Caco-2 (cell line): Measurements from ENCODE around the gene XBP1. TPM values are rescaled to one million over a fixed set of nuclear protein-coding genes. Genes with fewer than 3 reads are reported as not detected.
"Not testable (repeated sequence)": the region's sequence is repeated elsewhere in the genome, so short reads cannot be mapped to it uniquely, and the experiment has no call there.

Source experiments
- BruUV-seq: library from RNA; stranded (reverse); fragments of 400-500 nt; replicated peaks from 2 replicates; lab custom pipeline; 2021; lab: Mats Ljungman, UMichigan
- CTCF ChIA-PET: fragments of 300-600 bp; sonication (Branson Sonifier 250); formaldehyde crosslinking; loops from one replicate; lab custom pipeline; 2022; ENCODE audit warnings: antibody characterized with exemption; lab: Charles Lee
- POLR2A ChIA-PET: fragments of 300-600 bp; sonication (Branson Sonifier 250); formaldehyde crosslinking; loops from one replicate; lab custom pipeline; 2022; ENCODE audit warnings: antibody characterized with exemption; lab: Charles Lee
- DNase-seq, 2 experiments: peaks; one replicate each; pipeline versions ENCODE4 v3.0.0 to v3.0.0-alpha.2; 2020 to 2022
- H3K27me3 ChIP-seq: replicated peaks from 2 replicates; pipeline ENCODE4 v1.6.0; 2011; ENCODE audit warnings: low read length; ENCODE audit not compliant: control insufficient read depth, insufficient read depth
- H3K36me3 ChIP-seq: 2 replicates; pipeline ENCODE4 v1.5.1; 2011; ENCODE audit warnings: low read length; ENCODE audit not compliant: control insufficient read depth, insufficient read depth
- H3K4me1 ChIP-seq: fragments of 250-450 bp; sonication (Bioruptor Pico); 2 replicates; pipeline ENCODE4 v1.5.1; 2020; ENCODE audit warnings: mild to moderate bottlenecking
- H3K4me3 ChIP-seq: 2 replicates; pipeline ENCODE4 v1.5.1; 2011; ENCODE audit warnings: low read depth, mild to moderate bottlenecking, control low read depth, low read length
- H3K9me3 ChIP-seq: fragments of 250-450 bp; sonication (Bioruptor Pico); 2 replicates; pipeline ENCODE4 v1.5.1; 2020; ENCODE audit warnings: mild to moderate bottlenecking, moderate library complexity
- H3K27ac Mint-ChIP-seq: one replicate; pipeline ENCODE4 v1.8.0; 2022; ENCODE audit warnings: mixed read lengths; ENCODE audit not compliant: unreplicated experiment
- H3K27me3 Mint-ChIP-seq: one replicate; pipeline ENCODE4 v1.8.0; 2022; ENCODE audit warnings: mixed read lengths; ENCODE audit not compliant: insufficient read depth, unreplicated experiment
- H3K36me3 Mint-ChIP-seq: one replicate; pipeline ENCODE4 v1.8.0; 2022; ENCODE audit warnings: mild to moderate bottlenecking, mixed read lengths; ENCODE audit not compliant: insufficient read depth, unreplicated experiment
- H3K4me1 Mint-ChIP-seq: one replicate; pipeline ENCODE4 v1.8.0; 2022; ENCODE audit warnings: low read depth, mixed read lengths; ENCODE audit not compliant: unreplicated experiment
- H3K4me3 Mint-ChIP-seq: one replicate; pipeline ENCODE4 v1.8.0; 2022; ENCODE audit warnings: mild to moderate bottlenecking, moderate library complexity, mixed read lengths; ENCODE audit not compliant: unreplicated experiment
- H3K9me3 Mint-ChIP-seq: one replicate; pipeline ENCODE4 v1.8.0; 2022; ENCODE audit warnings: mixed read lengths; ENCODE audit not compliant: unreplicated experiment
- CTCF ChIP-seq, 2 experiments: fragments of 200-600 bp in 1 of 2; IDR thresholded peaks; 1 replicate in 1 of 2; 2 replicates in 1 of 2; pipeline versions ENCODE4 v1.5.1 to v1.8.0; 2011 to 2022; ENCODE audit warnings: antibody characterized with exemption in 1 of 2, control low read depth in 1 of 2, inconsistent platforms in 1 of 2, low read depth in 1 of 2, low read length in 1 of 2, mild to moderate bottlenecking in 1 of 2, moderate library complexity in 1 of 2; ENCODE audit not compliant: insufficient read depth in 1 of 2, severe bottlenecking in 1 of 2, unreplicated experiment in 1 of 2
- intact Hi-C: fragments of 100-400 bp; cut with micrococcal nuclease; formaldehyde crosslinking; loops from one replicate; pipeline ENCODE4 v1.10.0; 2022; ENCODE audit not compliant: unreplicated experiment
- total RNA-seq: library from RNA; stranded (reverse); gene quantifications from 2 replicates; pipeline ENCODE4 v1.2.3, GENCODE V29; 2022

XBP1 gene
- total RNA-seq, 1 experiment from 2014 or later = 215 TPM

DNA sequence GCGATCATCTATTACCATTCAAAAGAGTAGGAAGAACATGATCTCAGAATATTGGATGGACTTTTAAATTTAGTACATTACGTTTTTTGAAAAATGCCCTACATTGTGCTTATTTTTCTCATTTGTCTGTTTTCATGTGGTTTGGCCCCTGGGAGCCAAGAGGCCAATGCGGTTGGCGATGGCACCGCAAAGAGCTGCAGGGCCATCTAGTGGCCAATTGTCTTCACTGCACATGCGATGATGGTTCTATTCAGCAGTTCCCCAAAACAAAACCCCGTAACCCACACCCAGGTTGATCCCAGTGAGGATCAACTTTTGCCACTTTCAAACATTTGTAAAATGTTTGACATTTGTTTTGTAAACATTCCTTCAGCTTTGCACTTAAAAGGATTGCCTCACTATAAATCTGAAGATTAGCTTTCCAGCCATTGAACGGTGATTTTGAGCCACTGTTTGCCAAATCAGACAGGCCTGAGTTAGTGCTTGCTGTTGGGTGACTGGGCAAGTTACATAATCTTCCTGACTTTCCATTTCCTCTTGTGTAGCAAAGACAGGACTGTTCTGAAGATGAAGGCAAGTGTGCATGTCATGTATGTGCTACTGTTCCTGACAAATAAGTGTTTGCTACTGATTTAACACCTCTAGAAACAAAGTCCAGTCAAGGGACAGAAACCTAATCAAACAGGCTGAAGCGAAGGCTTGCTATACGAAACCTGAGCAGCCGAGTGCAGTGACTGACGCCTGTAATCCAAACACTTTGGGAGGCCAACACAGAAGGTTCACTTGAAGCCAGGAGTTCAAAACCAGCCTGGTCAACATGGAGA, 29.2 kb upstream of the XBP1 start:
- Histone ChIP-seq H3K36me3 (no peaks in the 10 kb centered on the region), H3K27me3 (no peaks in the 10 kb centered on the region), H3K4me1 (0 out of 2 replicates have a peak, but pooled peaks cover 5% of the 10 kb centered on the region), H3K4me3 (no peak overlapping the region), H3K9me3 (no peaks in the 10 kb centered on the region)
- peaks cover 9% of the 10 kb centered on the region for H3K4me1 Mint-ChIP-seq
- BruUV-seq = no TSS peak
- ChIA-PET CTCF (interaction anchor here (0.6 to 2.9 kb wide), 10 partner anchors 11 to 258 kb away, joined by 3 to 13 read pairs (median 4); partner anchors contain the start of gene XBP1), POLR2A (interaction anchor here (1.0 to 1.2 kb wide), 2 partner anchors 29 to 45 kb away, joined by 4 read pairs; partner anchors contain the start of gene XBP1)
- TF ChIP-seq CTCF (IDR thresholded peaks at IDR 0.05; ENCODE audit: insufficient read depth in 1 of 2, low read depth in 1 of 2, low read length in 1 of 2, severe bottlenecking in 1 of 2, unreplicated experiment in 1 of 2) = peak; percentile 93 to 97
- H3K27ac Mint-ChIP-seq = no peak overlapping the region
- no peaks in the 10 kb centered on the region for H3K9me3 Mint-ChIP-seq
- intact Hi-C loops = loop anchor here (1.0 to 5.0 kb wide), 4 partner anchors 17 to 229 kb away; partner anchors contain the start of genes CHEK2, HSCB and XBP1
- H3K27me3 Mint-ChIP-seq = no peaks in the 10 kb centered on the region
- peak; percentile 70 to 80 for DNase-seq
- H3K4me3 Mint-ChIP-seq = no peak overlapping the region
- peaks cover 7% of the 10 kb centered on the region for H3K36me3 Mint-ChIP-seq

DNA sequence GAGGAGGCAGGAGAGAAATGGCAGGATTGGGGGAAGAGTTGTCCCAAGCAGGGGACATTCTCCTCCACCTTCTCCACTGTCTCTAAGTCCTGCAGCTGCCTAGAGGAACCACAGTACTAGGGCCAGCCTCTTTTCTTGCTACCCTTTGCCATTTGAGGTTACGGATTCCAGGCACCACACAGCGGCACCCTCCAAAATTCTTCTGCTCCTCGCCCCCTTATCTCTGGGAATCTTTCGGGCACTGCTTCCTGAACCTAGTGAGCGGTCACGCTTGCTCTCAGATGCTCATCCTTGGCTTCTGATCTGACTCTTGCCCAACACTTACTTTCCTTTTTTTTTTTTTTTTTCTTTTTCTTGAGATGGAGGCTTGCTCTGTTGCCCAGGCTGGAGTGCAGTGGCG, 26.6 kb upstream of the XBP1 start:
- Mint-ChIP-seq H3K27me3 (no peaks in the 10 kb centered on the region), H3K4me3 (no peak overlapping the region), H3K9me3 (no peaks in the 10 kb centered on the region), H3K4me1 (peaks cover 25% of the 10 kb centered on the region), H3K27ac (no peak overlapping the region), H3K36me3 (peaks cover 13% of the 10 kb centered on the region)
- TF ChIP-seq CTCF (IDR thresholded peaks at IDR 0.05; ENCODE audit: insufficient read depth in 1 of 2, low read depth in 1 of 2, low read length in 1 of 2, severe bottlenecking in 1 of 2, unreplicated experiment in 1 of 2) = no peak
- ChIA-PET POLR2A (no interaction called here), CTCF (no interaction called here)
- no TSS peak for BruUV-seq
- DNase-seq = no peak
- Histone ChIP-seq H3K36me3 (no peaks in the 10 kb centered on the region), H3K4me1 (peaks cover 28% of the 10 kb centered on the region), H3K4me3 (no peak overlapping the region), H3K27me3 (no peaks in the 10 kb centered on the region), H3K9me3 (no peaks in the 10 kb centered on the region)
- intact Hi-C loops = loop anchor here (5.0 kb wide), 1 partner anchor 85 kb away; the partner anchor contains the start of genes CHEK2 and HSCB

GRCh38 chr22:28826430-28826829, 26.1 kb upstream of the XBP1 start:
- BruUV-seq, H3K4me3 Mint-ChIP-seq, H3K4me3 ChIP-seq, DNase-seq, POLR2A ChIA-PET, CTCF ChIA-PET, H3K9me3 Mint-ChIP-seq, H3K36me3 ChIP-seq, H3K27me3 ChIP-seq, H3K27ac Mint-ChIP-seq, H3K9me3 ChIP-seq, H3K27me3 Mint-ChIP-seq: not testable (repeated sequence)
- peaks cover 32% of the 10 kb centered on the region for H3K4me1 ChIP-seq
- Mint-ChIP-seq H3K4me1 (peaks cover 27% of the 10 kb centered on the region), H3K36me3 (peaks cover 13% of the 10 kb centered on the region)
- intact Hi-C loops = loop anchor here (5.0 kb wide), 1 partner anchor 84 kb away; the partner anchor contains the start of genes CHEK2 and HSCB

- intact Hi-C loops, CTCF ChIA-PET, BruUV-seq, H3K9me3 Mint-ChIP-seq, H3K36me3 ChIP-seq, POLR2A ChIA-PET, H3K27ac Mint-ChIP-seq, H3K27me3 ChIP-seq, DNase-seq, H3K9me3 ChIP-seq, H3K27me3 Mint-ChIP-seq, H3K4me3 ChIP-seq, H3K4me3 Mint-ChIP-seq: not testable (repeated sequence)
- peaks cover 32% of the 10 kb centered on the region for H3K4me1 Mint-ChIP-seq
- peaks cover 43% of the 10 kb centered on the region for H3K4me1 ChIP-seq
- H3K36me3 Mint-ChIP-seq = peaks cover 12% of the 10 kb centered on the region
Measured at GRCh38 chr22:28824455-28824854, 24.1 kb upstream of the XBP1 start.
